ENCODE measurements around the gene PDCD11.

DNA sequence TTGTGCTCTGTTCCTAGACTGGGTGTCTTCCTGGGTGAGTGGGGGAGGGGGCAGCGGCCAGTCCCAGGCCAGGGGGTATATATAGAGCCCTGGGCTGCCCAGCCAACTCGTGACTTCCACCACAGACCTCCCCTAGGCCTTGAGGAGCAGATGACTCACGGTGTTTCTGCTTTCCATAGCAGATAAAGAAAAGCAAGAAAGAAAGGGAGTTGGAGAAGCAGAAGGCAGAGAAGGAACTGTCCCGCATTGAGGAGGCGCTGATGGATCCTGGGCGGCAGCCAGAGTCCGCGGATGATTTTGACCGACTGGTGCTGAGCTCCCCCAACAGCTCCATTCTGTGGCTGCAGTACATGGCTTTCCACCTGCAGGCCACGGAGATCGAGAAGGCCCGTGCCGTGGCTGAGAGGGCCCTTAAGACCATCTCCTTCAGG, 45.6 kb downstream of the PDCD11 start:
- TF ChIP-seq, protein P1, sequence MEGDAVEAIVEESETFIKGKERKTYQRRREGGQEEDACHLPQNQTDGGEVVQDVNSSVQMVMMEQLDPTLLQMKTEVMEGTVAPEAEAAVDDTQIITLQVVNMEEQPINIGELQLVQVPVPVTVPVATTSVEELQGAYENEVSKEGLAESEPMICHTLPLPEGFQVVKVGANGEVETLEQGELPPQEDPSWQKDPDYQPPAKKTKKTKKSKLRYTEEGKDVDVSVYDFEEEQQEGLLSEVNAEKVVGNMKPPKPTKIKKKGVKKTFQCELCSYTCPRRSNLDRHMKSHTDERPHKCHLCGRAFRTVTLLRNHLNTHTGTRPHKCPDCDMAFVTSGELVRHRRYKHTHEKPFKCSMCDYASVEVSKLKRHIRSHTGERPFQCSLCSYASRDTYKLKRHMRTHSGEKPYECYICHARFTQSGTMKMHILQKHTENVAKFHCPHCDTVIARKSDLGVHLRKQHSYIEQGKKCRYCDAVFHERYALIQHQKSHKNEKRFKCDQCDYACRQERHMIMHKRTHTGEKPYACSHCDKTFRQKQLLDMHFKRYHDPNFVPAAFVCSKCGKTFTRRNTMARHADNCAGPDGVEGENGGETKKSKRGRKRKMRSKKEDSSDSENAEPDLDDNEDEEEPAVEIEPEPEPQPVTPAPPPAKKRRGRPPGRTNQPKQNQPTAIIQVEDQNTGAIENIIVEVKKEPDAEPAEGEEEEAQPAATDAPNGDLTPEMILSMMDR (IDR thresholded peaks at IDR 0.05), result no peak
- TF ChIP-seq EP300 (IDR thresholded peaks at IDR 0.05) (no peak), POLR2A (IDR thresholded peaks at IDR 0.05) (no peak)

All from suprapubic skin (tissue), 3 donors.